T-helper 2 cell treated with Interferon-gamma antibody and Interleukin-4, amounts not matched to agents 100 ng/mL and 5 ng/mL, for 36 hours (primary cell): ENCODE results near the gene CDK4. TPM values are rescaled to one million over a fixed set of nuclear protein-coding genes. Genes with fewer than 3 reads are reported as not detected.
"Not testable (repeated sequence)": the region's sequence is repeated elsewhere in the genome, so short reads cannot be mapped to it uniquely, and the experiment has no call there.

Experiments used
- intact Hi-C: fragments of 100-400 bp; cut with micrococcal nuclease; formaldehyde crosslinking; loops from one replicate; pipeline ENCODE4 v1.15.1; 2023
- total RNA-seq: library from RNA; stranded (reverse); gene quantifications from 2 replicates; pipeline ENCODE4 v1.2.3, GENCODE V29; 2022

Gene CDK4
- total RNA-seq, 1 donor from 2014 or later = 138 TPM

- intact Hi-C loops = no loop called here
Measured at GRCh38 chr12:57717131-57717530, 35.0 kb downstream of the CDK4 start.

GRCh38 chr12:57716305-57716704 is 35.8 kb downstream of the CDK4 start:
- intact Hi-C loops = no loop called here

- intact Hi-C loops = no loop called here
Measured at GRCh38 chr12:57715786-57716185, 36.3 kb downstream of the CDK4 start.

- intact Hi-C loops = not testable (repeated sequence)
Measured at GRCh38 chr12:57715036-57715748, 36.9 kb downstream of the CDK4 start.

GRCh38 chr12:57713209-57713608 is 38.9 kb downstream of the CDK4 start:
- intact Hi-C loops = no loop called here

- intact Hi-C loops = no loop called here
Measured at GRCh38 chr12:57712701-57713100, 39.4 kb downstream of the CDK4 start.

- intact Hi-C loops = no loop called here
Measured at GRCh38 chr12:57708296-57708695, 43.8 kb downstream of the CDK4 start.

- intact Hi-C loops = no loop called here
Measured at GRCh38 chr12:57707250-57707649, 44.9 kb downstream of the CDK4 start.

GRCh38 chr12:57700317-57700716 is 51.8 kb downstream of the CDK4 start:
- intact Hi-C loops = no loop called here

- intact Hi-C loops = no loop called here
Measured at GRCh38 chr12:57698414-57698813, 53.7 kb downstream of the CDK4 start.

Other genes starting within 250 kb of the CDK4 start
- gene DDIT3, start 231.8 kb downstream of the CDK4 start, total RNA-seq = 9.9 and 10.7 TPM in 2 replicates
- 75.0 and 78.0 TPM in 2 replicates for gene MBD6, start 229.5 kb downstream of the CDK4 start, total RNA-seq
- 85.7 and 88.4 TPM in 2 replicates for gene DCTN2, start 205.1 kb downstream of the CDK4 start, total RNA-seq
- 1.3 and 1.6 TPM in 2 replicates for gene KIF5A, start 202.3 kb downstream of the CDK4 start, total RNA-seq
- 19.7 and 22.8 TPM in 2 replicates for gene PIP4K2C, start 161.1 kb downstream of the CDK4 start, total RNA-seq
- 18.1 and 19.1 TPM in 2 replicates for gene DTX3, start 147.5 kb downstream of the CDK4 start, total RNA-seq
- 0.48 and 1.0 TPM in 2 replicates for gene ARHGEF25, start 140.9 kb downstream of the CDK4 start, total RNA-seq
- gene B4GALNT1, start 119.1 kb downstream of the CDK4 start, total RNA-seq = 1.5 and 1.9 TPM in 2 replicates
- 137 and 138 TPM in 2 replicates for gene OS9, start 58.2 kb downstream of the CDK4 start, total RNA-seq
- gene AGAP2, start 13.6 kb downstream of the CDK4 start, total RNA-seq = 57.1 and 59.4 TPM in 2 replicates
- 17.3 and 17.9 TPM in 2 replicates for gene TSPAN31, start 7.3 kb downstream of the CDK4 start, total RNA-seq
- gene MARCHF9, start 2.8 kb upstream of the CDK4 start, total RNA-seq = 21.2 and 21.9 TPM in 2 replicates
- gene CYP27B1, start 14.8 kb upstream of the CDK4 start, total RNA-seq = 4.2 and 4.3 TPM in 2 replicates
- 34.8 and 42.7 TPM in 2 replicates for gene METTL1, start 19.8 kb upstream of the CDK4 start, total RNA-seq
- gene EEF1AKMT3, start 20.3 kb upstream of the CDK4 start, total RNA-seq = 3.1 and 3.3 TPM in 2 replicates
- gene TSFM, start 30.5 kb upstream of the CDK4 start, total RNA-seq = 36.3 and 39.2 TPM in 2 replicates
- 4.2 and 4.4 TPM in 2 replicates for gene AVIL, start 66.4 kb upstream of the CDK4 start, total RNA-seq
- 111 and 114 TPM in 2 replicates for gene CTDSP2, start 94.4 kb upstream of the CDK4 start, total RNA-seq
- 14.0 and 17.1 TPM in 2 replicates for gene ATP23, start 189.3 kb upstream of the CDK4 start, total RNA-seq